IMR-90 (cell line): ENCODE measurements around the gene INO80B. TPM values are rescaled to one million over a fixed set of nuclear protein-coding genes. Genes with fewer than 3 reads are reported as not detected.

ENCODE experiments used
- ATAC-seq: fragments of 200-7000 bp; cut with Tn5 transposase; 2 replicates; pipeline ENCODE4 v1.9.1; 2020; ENCODE audit warnings: low read depth, mild to moderate bottlenecking, moderate library complexity
- BruUV-seq: library from RNA; stranded (reverse); fragments of 400-500 nt; replicated peaks from 2 replicates; lab custom pipeline; 2021; lab: Mats Ljungman, UMichigan
- CTCF ChIA-PET: fragments of 300-600 bp; formaldehyde crosslinking; extraction: SDS; loops from one replicate; lab custom pipeline; 2021; ENCODE audit warnings: antibody characterized with exemption; lab: Yijun Ruan, JAX
- POLR2A ChIA-PET: fragments of 300-600 bp; sonication (Branson Sonifier 250); formaldehyde crosslinking; loops from one replicate; lab custom pipeline; 2022; ENCODE audit warnings: antibody characterized with exemption; ENCODE audit not compliant: unreplicated experiment; lab: Charles Lee
- DNase-seq: peaks from one replicate; pipeline ENCODE4 v3.0.0; 2013
- H2AFZ ChIP-seq: replicated peaks from 2 replicates; pipeline ENCODE3; 2013; ENCODE audit warnings: low read length, mild to moderate bottlenecking; ENCODE audit not compliant: poor library complexity
- H2AK5ac ChIP-seq: 2 replicates; pipeline ENCODE4 v1.6.1; 2013; ENCODE audit warnings: low read depth, low read length, inconsistent platforms
- H2AK9ac ChIP-seq: replicated peaks from 2 replicates; pipeline ENCODE3; 2013; ENCODE audit warnings: mild to moderate bottlenecking, low read depth, low read length, moderate library complexity; ENCODE audit not compliant: poor library complexity
- H2BK120ac ChIP-seq: 2 replicates; pipeline ENCODE4 v1.6.1; 2013; ENCODE audit warnings: low read depth, low read length, inconsistent platforms
- H2BK15ac ChIP-seq: 3 replicates; pipeline ENCODE4 v1.6.1; 2013; ENCODE audit warnings: low read depth, low read length, inconsistent platforms
- H2BK20ac ChIP-seq: 2 replicates; pipeline ENCODE4 v1.6.1; 2013; ENCODE audit warnings: low read depth, mild to moderate bottlenecking, inconsistent platforms, low read length, moderate library complexity
- H2BK5ac ChIP-seq: 2 replicates; pipeline ENCODE4 v1.6.1; 2013; ENCODE audit warnings: mild to moderate bottlenecking, low read depth, low read length, inconsistent platforms; ENCODE audit not compliant: poor library complexity, severe bottlenecking
- H3K14ac ChIP-seq: replicated peaks from 2 replicates; pipeline ENCODE4 v1.6.1; 2013; ENCODE audit warnings: low read depth, low read length, inconsistent platforms
- H3K18ac ChIP-seq: 2 replicates; pipeline ENCODE4 v1.6.1; 2013; ENCODE audit warnings: low read depth, low read length, control low read depth
- H3K23ac ChIP-seq: 2 replicates; pipeline ENCODE4 v1.6.1; 2013; ENCODE audit warnings: low read depth, low read length, inconsistent platforms
- H3K27ac ChIP-seq: 2 replicates; pipeline ENCODE4 v1.5.1; 2013; ENCODE audit warnings: mild to moderate bottlenecking, control low read depth, low read length; ENCODE audit not compliant: insufficient read depth
- H3K27me3 ChIP-seq: 2 replicates; pipeline ENCODE4 v1.6.1; 2013; ENCODE audit warnings: low read length; ENCODE audit not compliant: control insufficient read depth, insufficient read depth
- H3K36me3 ChIP-seq: 2 replicates; pipeline ENCODE4 v1.6.1; 2013; ENCODE audit warnings: low read length, mixed read lengths; ENCODE audit not compliant: control insufficient read depth, insufficient read depth
- H3K4ac ChIP-seq: 2 replicates; pipeline ENCODE4 v1.6.1; 2013; ENCODE audit warnings: low read depth, low read length, inconsistent platforms
- H3K4me1 ChIP-seq: 2 replicates; pipeline ENCODE4 v1.6.1; 2013; ENCODE audit warnings: low read length, mixed read lengths; ENCODE audit not compliant: control insufficient read depth, insufficient read depth
- H3K4me2 ChIP-seq: 2 replicates; pipeline ENCODE4 v1.6.1; 2013; ENCODE audit warnings: low read depth, mild to moderate bottlenecking, control low read depth, low read length, moderate library complexity
- H3K4me3 ChIP-seq: 2 replicates; pipeline ENCODE4 v1.5.1; 2013; ENCODE audit warnings: low read depth, mild to moderate bottlenecking, control low read depth, low read length, moderate library complexity; ENCODE audit not compliant: insufficient read depth
- H3K56ac ChIP-seq: 2 replicates; pipeline ENCODE4 v1.6.1; 2013; ENCODE audit warnings: low read length, inconsistent platforms; ENCODE audit not compliant: insufficient read depth; ENCODE audit errors: extremely low read depth
- H3K79me1 ChIP-seq, 2 experiments: 2 replicates each; pipeline ENCODE4 v1.6.1; 2013; ENCODE audit warnings: low read length in 2 of 2, inconsistent platforms in 1 of 2, low read depth in 1 of 2
- H3K9ac ChIP-seq: 2 replicates; pipeline ENCODE4 v1.6.1; 2013; ENCODE audit warnings: low read depth, low read length, control low read depth
- H3K9me1 ChIP-seq: 2 replicates; pipeline ENCODE4 v1.6.1; 2013; ENCODE audit warnings: low read length, inconsistent platforms; ENCODE audit not compliant: insufficient read depth
- H3K9me3 ChIP-seq: 2 replicates; pipeline ENCODE4 v1.6.1; 2013; ENCODE audit warnings: low read length; ENCODE audit not compliant: control insufficient read depth, insufficient read depth
- H4K20me1 ChIP-seq: 2 replicates; pipeline ENCODE4 v1.6.1; 2013; ENCODE audit warnings: low read length, inconsistent platforms; ENCODE audit not compliant: insufficient read depth
- H4K5ac ChIP-seq: 2 replicates; pipeline ENCODE4 v1.6.1; 2013; ENCODE audit warnings: mild to moderate bottlenecking, low read depth, low read length, control low read depth
- H4K8ac ChIP-seq, 2 experiments: 2 replicates each; pipeline ENCODE4 v1.6.1; 2013; ENCODE audit warnings: low read depth in 2 of 2, low read length in 2 of 2, control low read depth in 1 of 2, inconsistent platforms in 1 of 2
- H4K91ac ChIP-seq: 2 replicates; pipeline ENCODE4 v1.6.1; 2013; ENCODE audit warnings: low read depth, low read length, inconsistent platforms; ENCODE audit not compliant: insufficient read depth
- CHD1 ChIP-seq: IDR thresholded peaks from 2 replicates; pipeline ENCODE4 v1.6.1; 2012; ENCODE audit warnings: low read depth, low read length, improper control_type of control experiment
- FOS ChIP-seq: fragments of 150-350 bp; IDR thresholded peaks from 2 replicates; pipeline ENCODE4 v1.6.1; 2016; ENCODE audit warnings: low read depth, low read length
- MAZ ChIP-seq: IDR thresholded peaks from 2 replicates; pipeline ENCODE4 v1.6.1; 2012; ENCODE audit warnings: low read depth, mild to moderate bottlenecking, low read length, improper control_type of control experiment, moderate library complexity, borderline replicate concordance
- RFX5 ChIP-seq: IDR thresholded peaks from 2 replicates; pipeline ENCODE4 v1.8.0; 2012; ENCODE audit warnings: low read depth, mild to moderate bottlenecking, low read length, moderate library complexity
- WGBS, 2 experiments: methylation state at CpG; one replicate each; pipeline versions ENCODE4 v1.1.5 to v1.1.7; 2013; ENCODE audit warnings: missing lambda C conversion rate in 2 of 2; ENCODE audit not compliant: insufficient read length in 1 of 2; ENCODE audit errors: extremely low coverage in 2 of 2; 5-methylcytosine and 5-hydroxymethylcytosine counted together
- dilution Hi-C: fragments of 300-500 bp; cut with HindIII; formaldehyde crosslinking; loops from one replicate; pipeline ENCODE4 v1.14.3; 2018; ENCODE audit warnings: low sequenced_read_pairs; ENCODE audit not compliant: unreplicated experiment
- in situ Hi-C: fragments of 300-500 bp; cut with MboI; formaldehyde crosslinking; loops from 3 replicates; pipeline ENCODE4 v1.14.3; 2019; ENCODE audit warnings: low sequenced_read_pairs, inconsistent platforms, mixed read lengths
- intact Hi-C: fragments of 100-400 bp; cut with micrococcal nuclease; formaldehyde crosslinking; loops from 2 replicates; pipeline ENCODE4 v1.10.0; 2022
- polyA plus RNA-seq, 3 experiments: library from polyadenylated mRNA; depleted of rRNA; stranded (reverse); fragments of >200 nt; gene quantifications; 2 replicates each; pipeline ENCODE4 v1.2.3, GENCODE V29; 2012; ENCODE audit warnings: low replicate concordance in 1 of 3
- total RNA-seq: library from RNA; depleted of rRNA; stranded (reverse); fragments of >200 nt; gene quantifications from 2 replicates; pipeline ENCODE4 v1.2.3, GENCODE V29; 2012

INO80B gene
- total and polyA plus RNA-seq, 2 of the 4 experiments (the other 2 are of a cell fraction) = 4.5 to 10.5 TPM

DNA sequence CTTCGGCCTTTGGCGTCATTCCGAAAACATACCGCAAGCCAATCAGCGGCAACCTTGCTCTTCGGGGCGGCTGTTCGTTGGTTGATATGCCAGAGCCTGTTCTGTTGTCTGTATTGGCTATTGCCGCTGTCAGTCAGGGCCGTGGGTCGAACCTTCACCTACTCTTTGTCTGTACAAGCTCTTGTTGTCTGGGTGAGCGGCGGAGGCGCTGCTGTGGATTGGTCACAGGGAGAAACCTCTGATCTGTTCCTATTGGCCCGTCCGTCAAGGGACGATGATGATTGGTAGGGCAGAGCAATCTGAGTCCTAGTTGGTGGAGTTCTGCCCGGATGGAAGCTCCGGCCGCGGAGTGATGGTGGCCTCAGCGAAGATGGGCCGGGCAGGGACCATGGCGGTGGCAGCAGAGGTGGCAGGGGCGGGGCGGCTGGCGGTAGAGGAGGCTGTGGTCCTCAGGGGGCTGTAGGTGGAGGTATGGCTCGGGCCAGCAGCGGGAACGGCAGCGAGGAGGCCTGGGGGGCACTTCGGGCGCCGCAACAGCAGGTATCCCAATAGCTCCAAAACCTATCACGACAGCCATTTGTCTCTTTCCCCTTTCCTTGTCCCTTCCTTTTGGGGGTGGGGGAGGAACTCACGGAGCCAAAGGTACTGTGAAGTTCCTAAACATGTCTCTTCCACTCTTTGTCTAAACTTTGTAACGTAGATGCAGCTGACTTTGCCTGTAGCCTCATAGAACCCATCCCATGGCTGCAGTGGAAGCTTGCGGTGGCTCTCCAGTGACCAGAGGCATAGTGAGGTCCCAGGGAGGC is 3.4 kb downstream of the INO80B start, which contains the start of gene WBP1:
TSS of gene WBP1 (plus strand) at position 307 of the 806 bp plus-strand sequence. CDS start at position 472, 165 bp downstream.
- Histone ChIP-seq H3K36me3 (peaks cover 21% of the 10 kb centered on the region), H3K9me1 (0 out of 2 replicates have a peak, but pooled peaks cover 3% of the 10 kb centered on the region), H2AK5ac (peak within 1 kb of the TSS; percentile 80), H3K9me3 (no peaks in the 10 kb centered on the region), H4K20me1 (no peaks in the 10 kb centered on the region), H2BK20ac (no peak within 1 kb of the TSS), H3K27ac (peak within 1 kb of the TSS; percentile 70), H4K8ac (peak within 1 kb of the TSS; percentile 66 to 95), H3K18ac (no peak within 1 kb of the TSS), H3K79me1 (peaks cover 18 to 51% of the 10 kb centered on the region in 2 experiments), H2AFZ (peak within 1 kb of the TSS; percentile 92), H3K9ac (peak within 1 kb of the TSS; percentile 86), H2BK5ac (peak within 1 kb of the TSS; percentile 77), H3K4me1 (peaks cover 10% of the 10 kb centered on the region), H3K23ac (peak within 1 kb of the TSS; percentile 94), H3K14ac (peak within 1 kb of the TSS; percentile 97), H3K4ac (peak within 1 kb of the TSS; percentile 96), H3K4me3 (peak within 1 kb of the TSS; percentile 80), H4K5ac (peak within 1 kb of the TSS; percentile 78), H4K91ac (peak within 1 kb of the TSS; percentile 83), H2BK15ac (peak within 1 kb of the TSS; percentile 33; the same call in 1 of the 3 replicates), H3K4me2 (peak within 1 kb of the TSS; percentile 92), H3K56ac (peak within 1 kb of the TSS; percentile 92), H2AK9ac (peak within 1 kb of the TSS; percentile 97), H3K27me3 (no peaks in the 10 kb centered on the region), H2BK120ac (0 out of 2 replicates have a peak within 1 kb of the TSS, but pooled peaks have one; percentile 45)
- ATAC-seq (peak; percentile 86), DNase-seq (peak; percentile 100)
- in situ Hi-C loops = no loop called here
- WGBS, 2 experiments = no CpG with 5 or more reads among the region's 38 CpGs
- TF ChIP-seq MAZ = 0 out of 2 replicates have a peak, but pooled peaks have one; percentile 5
- TF ChIP-seq CHD1 = no peak
- peak; percentile 78; the same call in 1 of the 2 replicates for TF ChIP-seq FOS
- TF ChIP-seq RFX5 = peak; percentile 54
- ChIA-PET POLR2A (interaction anchor here (0.9 kb wide), 1 partner anchor 24 kb away, joined by 5 read pairs; the partner anchor contains the start of genes CCDC142 and TTC31), CTCF (interaction anchor here (0.6 kb wide), 1 partner anchor 11 kb away, joined by 4 read pairs; no protein-coding TSS in a partner anchor)
- intact Hi-C loops = no loop called here
- BruUV-seq = no TSS peak
- dilution Hi-C loops = no loop called here
